ENCODE data around the gene FOXO6.

Gene FOXO6

GRCh38 chr1:41412748-41413147 lies 51.5 kb downstream of the FOXO6 start:
- Histone ChIP-seq H3K4me3 (no peak overlapping the region), H3K4me1 (no peaks in the 10 kb centered on the region), H3K9me3 (no peaks in the 10 kb centered on the region), H3K36me3 (replicated peaks) (no peaks in the 10 kb centered on the region), H3K27me3 (ENCODE audit: low read depth) (peaks cover 26% of the 10 kb centered on the region)
- in situ Hi-C loops (cut with MboI; ENCODE audit: low sequenced_read_pairs) = no loop called here
- no peak for DNase-seq (ENCODE audit: low spot score in 2 of 2)

- Histone ChIP-seq H3K9me3 (no peaks in the 10 kb centered on the region), H3K4me3 (no peak overlapping the region), H3K4me1 (no peaks in the 10 kb centered on the region), H3K36me3 (replicated peaks) (no peaks in the 10 kb centered on the region), H3K27me3 (ENCODE audit: low read depth) (peaks cover 18% of the 10 kb centered on the region; the same call in 1 of the 2 replicates)
- no peak for DNase-seq (ENCODE audit: low spot score in 2 of 2)
- in situ Hi-C loops (cut with MboI; ENCODE audit: low sequenced_read_pairs) = no loop called here
Measured at GRCh38 chr1:41413748-41414281, 52.6 kb downstream of the FOXO6 start.

DNA sequence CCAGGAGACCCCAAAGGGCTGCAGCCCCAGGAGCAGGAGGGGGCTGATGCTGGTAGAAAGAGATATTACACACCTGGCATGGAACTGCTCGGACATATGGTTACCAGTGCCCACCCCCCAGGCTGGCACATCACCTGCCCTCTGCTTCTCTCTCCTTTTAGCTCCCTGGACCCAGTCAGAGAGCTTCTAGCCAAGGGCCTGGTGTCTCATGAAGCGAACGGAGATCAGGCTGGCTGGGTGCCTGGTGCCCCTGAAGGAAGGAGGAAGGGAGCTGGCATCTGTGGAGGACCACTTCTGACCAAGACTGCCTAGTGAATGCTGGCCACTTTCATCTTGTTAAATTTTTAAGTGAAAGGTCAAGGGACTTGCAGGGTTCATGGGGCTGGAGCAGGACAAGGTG lies 53.1 kb downstream of the FOXO6 start:
- H3K36me3 ChIP-seq (replicated peaks) = no peaks in the 10 kb centered on the region
- no peaks in the 10 kb centered on the region for H3K9me3 ChIP-seq
- H3K4me3 ChIP-seq = no peak overlapping the region
- no peaks in the 10 kb centered on the region for H3K4me1 ChIP-seq
- DNase-seq (ENCODE audit: low spot score in 2 of 2) = no peak
- in situ Hi-C loops (cut with MboI; ENCODE audit: low sequenced_read_pairs) = no loop called here
- H3K27me3 ChIP-seq (ENCODE audit: low read depth) = peaks cover 14% of the 10 kb centered on the region; the same call in 1 of the 2 replicates

DNA sequence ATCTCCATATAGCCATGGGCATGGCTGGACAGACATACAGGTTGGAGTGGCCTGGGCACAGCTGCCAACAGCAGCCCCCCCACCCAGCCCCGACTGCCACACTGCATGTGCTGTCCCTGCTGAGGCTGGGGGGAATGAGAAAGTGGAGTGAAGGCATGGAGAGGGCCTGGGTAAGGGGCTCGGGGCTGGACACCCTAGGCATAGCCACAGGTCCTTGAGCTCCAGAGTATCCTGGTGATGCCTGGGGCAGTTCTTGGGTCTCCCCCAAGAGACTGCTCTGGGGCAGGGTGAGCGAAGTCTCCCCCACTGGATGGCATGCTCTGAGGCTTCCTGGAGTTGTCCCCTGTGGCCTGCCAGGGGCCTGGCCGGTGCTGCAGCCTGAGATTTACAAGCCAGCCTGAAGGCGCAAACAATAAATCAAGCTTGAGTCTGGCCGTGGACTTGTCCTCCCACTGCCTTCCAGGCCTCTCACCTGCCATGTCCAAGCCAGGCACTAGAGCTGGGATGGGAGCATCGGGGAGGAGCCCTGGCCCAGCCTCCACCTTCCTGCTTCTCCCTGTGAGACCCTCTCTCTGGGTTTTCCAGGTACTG lies 53.6 kb downstream of the FOXO6 start:
- in situ Hi-C loops (cut with MboI; ENCODE audit: low sequenced_read_pairs) = no loop called here
- Histone ChIP-seq H3K27me3 (ENCODE audit: low read depth) (peaks cover 9% of the 10 kb centered on the region; the same call in 1 of the 2 replicates), H3K4me1 (no peaks in the 10 kb centered on the region), H3K9me3 (no peaks in the 10 kb centered on the region), H3K36me3 (replicated peaks) (no peaks in the 10 kb centered on the region), H3K4me3 (no peak overlapping the region)
- DNase-seq (ENCODE audit: low spot score in 2 of 2) = peak in 1 of 2 experiments; percentile 21

- DNase-seq (ENCODE audit: low spot score in 2 of 2) = no peak
- Histone ChIP-seq H3K4me3 (no peak overlapping the region), H3K36me3 (replicated peaks) (no peaks in the 10 kb centered on the region), H3K27me3 (ENCODE audit: low read depth) (no peaks in the 10 kb centered on the region), H3K9me3 (no peaks in the 10 kb centered on the region), H3K4me1 (no peaks in the 10 kb centered on the region)
- in situ Hi-C loops (cut with MboI; ENCODE audit: low sequenced_read_pairs) = no loop called here
Measured at GRCh38 chr1:41416081-41416480, 54.8 kb downstream of the FOXO6 start.

DNA sequence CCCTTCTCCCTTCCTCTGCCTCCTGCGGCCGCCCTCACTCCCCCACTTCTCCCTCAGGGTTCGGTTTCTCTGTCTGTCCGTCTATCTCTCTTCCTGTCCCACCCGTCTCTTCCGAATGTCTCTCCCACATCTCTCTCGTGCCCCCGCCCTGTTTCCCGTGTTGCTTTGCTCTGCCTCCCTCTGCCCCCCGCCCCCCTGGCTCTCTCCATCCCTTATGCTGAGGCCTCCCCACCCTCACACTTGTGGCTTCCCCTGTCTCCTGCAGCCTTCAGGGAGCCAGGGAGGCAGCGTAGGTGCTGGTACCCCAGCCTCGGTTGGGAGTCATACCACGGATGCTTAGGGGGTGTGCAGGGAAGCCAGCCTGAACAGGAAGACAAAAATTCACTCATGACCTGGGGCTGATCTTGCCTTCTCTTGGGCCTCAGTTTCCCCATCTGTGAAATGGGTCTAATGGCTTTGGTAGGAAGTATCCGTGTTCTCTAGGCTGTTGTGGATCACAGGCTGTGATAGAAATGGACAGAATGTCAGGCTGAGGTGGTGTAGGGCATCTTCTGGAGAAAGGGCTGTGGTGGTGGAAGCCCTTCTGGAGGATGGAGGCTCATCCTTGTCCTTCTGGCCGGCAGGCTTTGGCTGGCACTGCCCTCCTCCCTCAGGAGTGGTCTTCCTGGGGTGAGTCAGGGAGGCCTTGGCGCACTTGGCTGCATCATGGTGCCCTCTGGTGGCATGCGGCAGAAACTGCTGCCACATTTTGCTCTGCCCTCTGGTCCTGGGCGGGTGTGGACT lies 55.5 kb downstream of the FOXO6 start:
- no peaks in the 10 kb centered on the region for H3K36me3 ChIP-seq (replicated peaks)
- in situ Hi-C loops (cut with MboI; ENCODE audit: low sequenced_read_pairs) = no loop called here
- no peaks in the 10 kb centered on the region for H3K4me1 ChIP-seq
- H3K4me3 ChIP-seq = no peak overlapping the region
- H3K9me3 ChIP-seq = no peaks in the 10 kb centered on the region
- H3K27me3 ChIP-seq (ENCODE audit: low read depth) = no peaks in the 10 kb centered on the region
- DNase-seq (ENCODE audit: low spot score in 2 of 2) = peak; percentile 60 to 81

DNA sequence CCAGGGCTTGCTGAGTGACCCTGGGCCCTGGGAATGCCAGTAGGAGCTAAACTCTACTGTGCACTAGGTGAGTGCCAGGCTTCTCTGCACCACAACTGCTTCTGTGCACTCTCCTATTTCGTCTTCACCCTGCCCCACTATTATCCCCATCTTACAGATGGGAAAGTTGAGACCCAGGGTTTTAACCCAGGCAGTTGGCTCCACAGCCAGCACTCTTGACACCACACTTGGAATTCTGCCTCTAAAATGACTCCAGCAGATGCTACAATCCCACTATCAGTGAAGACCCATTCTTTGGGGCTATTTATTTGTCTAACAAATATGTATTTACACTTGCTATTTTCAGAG lies 56.1 kb downstream of the FOXO6 start:
- H3K9me3 ChIP-seq = no peaks in the 10 kb centered on the region
- H3K36me3 ChIP-seq (replicated peaks) = no peaks in the 10 kb centered on the region
- no peaks in the 10 kb centered on the region for H3K27me3 ChIP-seq (ENCODE audit: low read depth)
- in situ Hi-C loops (cut with MboI; ENCODE audit: low sequenced_read_pairs) = no loop called here
- no peaks in the 10 kb centered on the region for H3K4me1 ChIP-seq
- no peak for DNase-seq (ENCODE audit: low spot score in 2 of 2)
- H3K4me3 ChIP-seq = no peak overlapping the region

DNA sequence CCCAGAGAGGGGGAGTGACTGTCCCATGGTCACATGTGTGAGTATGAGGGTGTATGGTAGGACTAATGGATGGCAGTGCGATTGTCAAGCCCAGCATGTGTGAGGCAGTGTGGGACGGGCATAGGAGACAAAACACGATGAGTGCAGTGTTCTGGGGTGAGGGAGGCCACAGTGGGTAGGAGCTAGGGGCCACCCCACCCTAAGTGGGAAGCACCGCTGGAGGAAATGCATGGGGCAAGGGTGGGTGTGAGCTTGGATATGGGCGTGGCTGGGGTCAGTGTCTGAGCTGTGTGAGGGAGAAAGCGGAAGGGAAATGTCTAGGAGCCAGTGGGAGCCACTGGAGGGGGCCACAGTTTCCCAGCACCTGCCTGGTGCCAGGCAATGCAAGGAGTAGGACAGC lies 56.5 kb downstream of the FOXO6 start:
- H3K4me3 ChIP-seq = no peak overlapping the region
- in situ Hi-C loops (cut with MboI; ENCODE audit: low sequenced_read_pairs) = no loop called here
- no peaks in the 10 kb centered on the region for H3K9me3 ChIP-seq
- no peak for DNase-seq (ENCODE audit: low spot score in 2 of 2)
- H3K4me1 ChIP-seq = no peaks in the 10 kb centered on the region
- H3K36me3 ChIP-seq (replicated peaks) = no peaks in the 10 kb centered on the region
- no peaks in the 10 kb centered on the region for H3K27me3 ChIP-seq (ENCODE audit: low read depth)

- Histone ChIP-seq H3K9me3 (no peaks in the 10 kb centered on the region), H3K36me3 (replicated peaks) (no peaks in the 10 kb centered on the region), H3K27me3 (ENCODE audit: low read depth) (no peaks in the 10 kb centered on the region), H3K4me1 (no peaks in the 10 kb centered on the region), H3K4me3 (no peak overlapping the region)
- in situ Hi-C loops (cut with MboI; ENCODE audit: low sequenced_read_pairs) = no loop called here
- no peak for DNase-seq (ENCODE audit: low spot score in 2 of 2)
Measured at GRCh38 chr1:41418857-41419583, 57.8 kb downstream of the FOXO6 start.

DNA sequence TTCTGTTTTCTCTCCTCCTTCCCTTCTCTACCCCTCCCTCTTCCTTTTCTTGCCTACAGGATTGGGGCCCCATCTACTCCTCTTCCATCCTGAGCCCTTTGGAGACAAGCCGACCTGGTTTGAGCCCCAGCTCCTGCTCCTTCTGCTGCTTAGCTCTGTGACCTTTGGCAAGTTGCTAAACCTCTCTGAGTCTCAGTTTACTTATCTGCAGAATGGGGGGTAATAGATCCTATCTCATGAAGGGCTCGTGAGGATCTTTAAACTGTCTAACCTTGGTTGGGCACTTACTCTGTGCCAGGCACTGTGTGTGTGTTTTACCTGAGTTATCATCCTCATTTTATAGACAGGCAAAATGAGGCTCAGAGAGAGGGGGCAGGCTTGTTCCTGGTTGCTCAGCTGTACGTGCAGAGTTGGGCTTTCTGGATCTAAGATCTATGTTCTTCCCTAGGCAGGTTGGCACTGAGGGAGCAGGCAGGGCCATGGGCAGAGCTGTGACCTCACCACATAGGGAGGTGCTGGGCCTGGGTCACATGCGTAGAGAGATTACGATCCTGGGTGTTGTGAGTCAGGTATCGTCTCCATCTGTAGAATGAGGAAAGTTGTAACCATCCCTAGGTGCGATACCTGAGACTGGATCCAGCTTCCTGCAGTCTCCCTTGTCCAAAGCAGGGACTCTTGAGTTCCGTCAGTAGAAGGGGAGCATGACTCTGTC lies 58.5 kb downstream of the FOXO6 start:
- in situ Hi-C loops (cut with MboI; ENCODE audit: low sequenced_read_pairs) = no loop called here
- DNase-seq (ENCODE audit: low spot score in 2 of 2) = no peak
- no peaks in the 10 kb centered on the region for H3K27me3 ChIP-seq (ENCODE audit: low read depth)
- no peak overlapping the region for H3K4me3 ChIP-seq
- H3K9me3 ChIP-seq = no peaks in the 10 kb centered on the region
- H3K4me1 ChIP-seq = no peaks in the 10 kb centered on the region
- H3K36me3 ChIP-seq (replicated peaks) = no peaks in the 10 kb centered on the region

DNA sequence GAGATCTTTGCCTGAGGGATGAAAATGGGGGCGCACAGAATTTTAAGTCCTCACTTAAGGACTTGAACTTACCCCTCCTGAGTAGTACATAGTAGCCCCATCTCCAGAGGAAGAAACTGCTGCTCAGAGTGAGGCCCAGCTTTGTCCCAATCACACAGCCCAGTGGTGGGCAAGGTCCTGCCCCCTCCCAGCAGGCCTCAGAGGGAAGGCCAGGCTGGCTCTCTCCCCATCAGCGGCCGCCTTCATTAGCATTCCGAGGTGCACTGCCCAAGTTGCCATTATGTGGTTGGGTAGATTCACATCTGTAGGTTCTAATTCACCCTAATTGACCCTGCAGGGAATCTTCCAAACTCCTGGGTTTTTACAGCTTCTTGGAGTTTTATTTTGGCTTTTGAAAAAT lies 59.1 kb downstream of the FOXO6 start:
- H3K9me3 ChIP-seq = no peaks in the 10 kb centered on the region
- DNase-seq (ENCODE audit: low spot score in 2 of 2) = no peak
- no peak overlapping the region for H3K4me3 ChIP-seq
- no peaks in the 10 kb centered on the region for H3K36me3 ChIP-seq (replicated peaks)
- in situ Hi-C loops (cut with MboI; ENCODE audit: low sequenced_read_pairs) = no loop called here
- H3K27me3 ChIP-seq (ENCODE audit: low read depth) = no peaks in the 10 kb centered on the region
- no peaks in the 10 kb centered on the region for H3K4me1 ChIP-seq

- no peaks in the 10 kb centered on the region for H3K4me1 ChIP-seq
- no peak overlapping the region for H3K4me3 ChIP-seq
- DNase-seq (ENCODE audit: low spot score in 2 of 2) = no peak
- no peaks in the 10 kb centered on the region for H3K36me3 ChIP-seq (replicated peaks)
- no peaks in the 10 kb centered on the region for H3K9me3 ChIP-seq
- in situ Hi-C loops (cut with MboI; ENCODE audit: low sequenced_read_pairs) = no loop called here
- H3K27me3 ChIP-seq (ENCODE audit: low read depth) = no peaks in the 10 kb centered on the region
Measured at GRCh38 chr1:41420860-41421259, 59.6 kb downstream of the FOXO6 start.

DNA sequence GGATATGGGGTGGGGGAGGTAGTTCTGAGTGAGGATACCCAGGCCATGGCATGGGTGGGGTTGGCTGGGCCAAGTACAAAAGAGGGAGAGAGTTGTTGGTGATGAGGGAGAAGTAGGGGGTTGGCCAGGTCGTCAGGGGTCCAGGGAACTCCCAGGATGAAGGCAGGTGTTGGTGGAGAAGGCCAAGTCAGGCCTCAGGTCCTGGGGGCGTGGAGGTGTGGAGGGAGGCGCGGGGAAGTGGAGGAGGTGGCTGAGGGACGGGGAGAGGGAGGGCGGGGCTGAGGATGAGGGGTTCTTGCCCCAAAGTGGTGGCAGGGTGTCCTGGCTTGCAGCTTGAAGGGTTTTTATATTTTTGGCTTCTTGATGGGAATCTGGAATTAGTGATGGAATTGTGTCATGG lies 61.1 kb downstream of the FOXO6 start:
- Histone ChIP-seq H3K36me3 (replicated peaks) (no peaks in the 10 kb centered on the region), H3K9me3 (no peaks in the 10 kb centered on the region), H3K4me1 (no peaks in the 10 kb centered on the region), H3K27me3 (ENCODE audit: low read depth) (no peaks in the 10 kb centered on the region), H3K4me3 (no peak overlapping the region)
- DNase-seq (ENCODE audit: low spot score in 2 of 2) = no peak
- in situ Hi-C loops (cut with MboI; ENCODE audit: low sequenced_read_pairs) = no loop called here
